HG03175 (cell line): ENCODE measurements around the gene LRCH3.

Experiments
- ATAC-seq: cut with Tn5 transposase; IDR thresholded peaks from one replicate; pipeline ENCODE4 v1.9.1; 2021; ENCODE audit warnings: mild to moderate bottlenecking, moderate library complexity; ENCODE audit not compliant: unreplicated experiment

Gene LRCH3

GRCh38 chr3:197833930-197834715 is 43.1 kb downstream of the LRCH3 start:
- no peak for ATAC-seq

DNA sequence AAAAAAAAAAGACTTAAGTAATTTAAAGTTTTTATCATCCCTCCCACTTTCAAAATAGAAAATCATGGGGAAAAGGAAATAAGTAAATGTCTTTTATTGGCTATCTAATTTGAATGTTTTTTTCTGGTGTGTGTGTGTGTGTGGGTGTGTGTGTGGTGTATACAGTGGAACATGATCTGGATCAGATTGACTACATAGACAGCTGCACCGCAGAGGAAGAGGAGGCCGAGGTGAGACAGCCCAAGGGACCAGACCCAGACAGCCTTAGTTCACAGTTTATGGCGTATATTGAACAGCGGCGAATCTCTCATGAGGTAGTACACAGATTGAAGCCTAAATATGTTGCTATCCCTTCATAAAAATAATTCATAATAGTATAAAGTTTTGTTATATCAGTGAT is 44.5 kb downstream of the LRCH3 start:
- no peak for ATAC-seq

DNA sequence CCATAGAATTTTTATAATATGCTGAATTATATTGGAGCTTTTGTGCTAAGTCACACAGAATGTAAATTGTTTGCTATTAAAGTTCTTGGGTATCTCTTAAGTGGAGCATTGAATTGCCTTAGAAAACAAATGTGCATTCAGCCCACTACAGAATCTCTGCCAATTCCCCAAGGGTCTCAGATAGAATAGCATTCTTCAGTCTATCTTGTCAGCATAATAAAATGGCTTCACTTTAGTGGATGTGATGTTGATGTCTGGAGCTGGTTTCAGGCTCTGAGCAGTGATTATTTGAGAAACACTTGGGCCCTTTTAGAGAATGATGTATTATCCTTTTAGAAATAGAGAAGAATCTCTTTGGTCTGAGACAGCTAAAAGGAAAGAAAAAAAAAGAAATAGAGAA is 45.2 kb downstream of the LRCH3 start:
- no peak for ATAC-seq

DNA sequence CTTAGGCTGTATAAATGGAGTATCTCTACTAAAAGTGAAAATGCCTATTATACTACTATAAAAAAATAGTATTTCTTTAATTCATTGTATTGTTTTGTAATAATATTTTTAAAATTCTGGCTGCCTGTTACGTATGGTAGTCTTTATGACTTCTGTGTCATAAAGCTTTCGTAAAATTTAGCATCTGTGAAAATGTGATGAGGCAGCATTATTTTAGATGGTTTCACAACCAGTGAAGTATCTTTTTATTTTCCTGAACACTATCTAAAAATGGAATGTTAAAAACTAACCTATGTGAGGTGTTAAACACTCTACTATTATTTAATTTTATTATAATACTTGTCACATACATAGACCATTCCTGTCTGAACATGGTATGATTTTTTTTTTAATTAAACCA is 46.2 kb downstream of the LRCH3 start:
- no peak for ATAC-seq

DNA sequence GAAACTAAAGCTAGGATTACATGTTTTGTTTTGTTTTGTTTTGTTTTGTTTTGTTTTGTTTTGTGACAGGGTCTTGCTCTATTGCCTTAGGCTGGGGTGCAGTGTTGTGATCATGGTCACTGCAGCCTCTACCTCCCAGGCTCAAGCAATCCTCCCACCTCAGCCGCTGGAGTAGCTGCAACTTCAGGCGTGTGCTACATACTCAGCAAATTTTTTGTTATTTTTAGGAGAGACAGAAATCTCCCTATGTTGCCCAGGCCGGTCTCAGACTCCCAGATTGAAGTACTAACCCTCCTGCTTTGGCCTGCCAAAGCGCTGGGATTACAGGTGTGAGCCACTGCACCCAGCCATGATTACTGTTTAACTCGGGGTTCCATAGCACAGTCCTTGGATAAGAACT is 50.7 kb downstream of the LRCH3 start:
- no peak for ATAC-seq

DNA sequence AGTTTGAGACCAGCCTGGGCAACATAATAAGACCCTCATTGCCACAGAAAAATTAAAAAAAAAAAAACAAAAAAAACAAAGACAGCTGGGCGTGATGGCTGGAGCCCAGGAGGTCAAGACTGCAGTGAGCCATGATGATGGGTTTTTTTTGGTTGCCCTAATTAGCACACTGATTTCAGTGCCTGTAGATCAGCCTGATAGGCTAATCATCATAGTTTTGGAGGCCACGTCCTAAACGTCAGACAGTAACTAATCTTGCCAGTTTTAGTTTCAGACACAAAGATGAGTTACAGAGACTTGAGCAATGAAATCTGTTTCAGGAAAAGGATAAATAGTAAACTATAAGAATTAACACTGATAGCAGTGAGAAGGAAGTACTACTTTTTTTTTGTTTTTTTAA is 55.4 kb downstream of the LRCH3 start:
- ATAC-seq, result no peak

DNA sequence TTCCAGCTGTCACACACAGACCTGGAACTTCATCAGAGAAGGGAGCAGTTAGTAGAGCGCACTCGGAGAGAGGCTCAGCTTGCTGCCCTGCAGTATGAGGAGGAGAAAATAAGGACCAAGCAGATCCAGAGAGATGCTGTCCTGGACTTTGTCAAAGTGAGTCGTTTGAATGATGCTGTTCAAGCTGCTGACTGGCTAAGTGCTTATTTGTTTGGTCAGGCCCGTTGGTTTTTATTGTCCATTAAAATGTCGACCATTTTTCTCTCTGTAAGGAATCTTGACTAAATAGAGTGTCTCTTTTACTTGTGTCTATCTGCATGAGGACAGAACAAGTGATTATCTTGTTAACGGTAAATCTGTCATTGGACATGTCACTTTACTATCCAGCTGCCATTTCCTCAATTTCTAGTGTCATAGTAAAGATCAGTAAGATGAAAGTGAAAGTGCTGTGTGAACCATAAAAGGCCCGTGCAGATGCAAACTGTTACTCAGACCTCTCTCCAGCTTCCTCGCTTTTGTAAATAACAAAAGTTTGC is 56.9 kb downstream of the LRCH3 start:
- ATAC-seq, result peak; percentile 78

DNA sequence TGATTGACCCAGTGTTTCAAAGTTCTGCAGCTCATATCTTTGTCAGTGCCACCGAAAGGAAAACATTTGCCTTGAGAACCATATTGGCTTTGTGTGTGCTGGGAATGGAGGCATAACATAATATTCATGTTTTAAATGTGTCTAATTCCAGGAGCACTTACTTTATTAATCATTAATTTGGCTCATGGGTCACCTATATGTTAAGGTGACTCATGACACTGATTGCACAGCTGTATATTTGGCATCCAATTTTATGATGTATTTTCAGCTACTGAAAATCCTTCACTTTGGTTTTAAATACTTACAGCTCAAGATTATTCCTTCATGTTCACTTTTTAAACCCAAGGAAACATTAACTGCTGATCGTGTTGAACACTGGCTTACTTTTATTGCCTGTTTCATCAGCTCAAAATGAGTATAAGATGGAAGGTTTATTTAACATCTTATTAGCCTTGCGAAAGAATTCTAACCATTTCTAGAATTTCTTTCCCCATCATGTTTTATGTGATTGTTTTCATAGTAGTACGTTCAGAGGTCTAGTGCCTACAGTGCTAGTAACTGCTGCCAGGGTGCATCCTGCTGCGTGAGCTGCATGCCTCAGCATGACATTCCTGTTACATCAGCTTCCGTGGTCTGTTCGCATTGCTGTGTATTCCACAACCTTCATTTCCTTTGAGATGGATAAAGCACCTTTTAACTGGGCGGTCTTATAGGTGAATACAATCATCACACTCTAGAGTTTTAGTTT is 63.7 kb downstream of the LRCH3 start:
- ATAC-seq, result no peak

DNA sequence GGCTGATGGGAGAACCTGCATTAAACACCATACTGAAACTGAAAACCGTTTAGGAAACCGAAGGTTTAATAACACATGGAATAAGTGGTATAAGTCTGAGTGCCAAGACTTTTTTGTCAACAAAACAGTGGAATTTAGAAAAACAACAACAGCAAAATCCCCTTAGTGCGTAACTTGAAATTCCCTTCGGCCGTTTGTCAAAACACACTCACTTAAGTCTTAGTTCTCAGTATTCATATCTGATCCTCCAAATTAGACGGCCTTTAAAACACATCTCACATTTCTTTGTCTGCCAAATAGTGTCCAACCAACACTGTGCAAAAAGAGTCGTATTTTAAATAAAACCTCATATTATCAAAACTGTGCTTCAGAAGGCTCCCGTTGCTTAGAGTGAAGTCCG is 64.5 kb downstream of the LRCH3 start:
- no peak for ATAC-seq

DNA sequence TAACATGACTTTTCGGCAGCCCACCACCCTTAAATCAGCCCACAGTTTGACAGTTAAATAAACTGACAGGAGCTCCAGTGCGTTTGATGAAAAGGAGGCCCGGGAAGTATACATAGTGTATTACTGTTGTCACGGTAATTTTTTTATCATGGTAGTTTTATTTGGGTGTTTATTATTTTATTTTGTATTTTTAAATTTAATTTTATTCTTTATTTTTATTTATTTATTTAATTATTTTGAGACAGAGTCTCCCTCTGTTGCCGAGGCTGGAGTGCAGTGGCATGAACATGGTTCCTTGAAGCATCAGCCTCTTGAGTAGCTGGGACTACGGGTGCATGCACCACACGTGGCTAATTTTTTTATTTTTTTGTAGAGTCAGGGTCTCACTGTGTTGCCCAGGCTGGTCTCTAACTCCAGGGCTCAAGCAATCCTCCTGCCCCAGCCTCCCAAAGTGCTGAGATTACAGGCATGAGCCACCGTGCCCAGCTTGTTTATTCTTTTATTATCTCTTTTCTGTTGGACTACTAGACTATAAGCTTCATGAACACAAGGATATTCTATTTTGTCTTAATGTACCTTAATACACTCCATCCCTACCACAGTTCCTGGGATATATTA is 65.3 kb downstream of the LRCH3 start:
- ATAC-seq, result no peak

DNA sequence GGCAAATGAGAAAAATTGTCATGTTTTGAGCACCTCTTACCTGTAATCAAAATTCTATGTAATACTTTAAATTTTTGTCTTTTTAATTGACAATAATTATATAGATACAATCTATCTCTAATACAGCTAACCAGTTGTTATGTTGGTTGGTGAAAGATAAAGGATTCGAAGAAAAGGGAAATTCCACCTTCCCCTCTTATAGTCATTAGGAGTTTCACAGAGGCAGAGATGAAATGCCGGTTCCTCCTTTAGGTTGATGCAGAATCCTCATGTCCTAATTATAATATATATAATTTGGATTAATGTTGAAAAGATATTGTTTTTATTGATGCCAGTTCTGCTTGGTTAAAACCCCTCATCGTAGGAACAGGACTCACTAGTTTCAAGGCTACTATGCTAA is 67.1 kb downstream of the LRCH3 start:
- ATAC-seq, result no peak

GRCh38 chr3:197858598-197858997 is 67.5 kb downstream of the LRCH3 start:
- no peak for ATAC-seq

GRCh38 chr3:197866035-197866434 is 75.0 kb downstream of the LRCH3 start:
- ATAC-seq, result no peak

- ATAC-seq, result no peak
Measured at GRCh38 chr3:197873329-197873728, 82.3 kb downstream of the LRCH3 start.

- no peak for ATAC-seq
Measured at GRCh38 chr3:197874064-197874463, 83.0 kb downstream of the LRCH3 start.

DNA sequence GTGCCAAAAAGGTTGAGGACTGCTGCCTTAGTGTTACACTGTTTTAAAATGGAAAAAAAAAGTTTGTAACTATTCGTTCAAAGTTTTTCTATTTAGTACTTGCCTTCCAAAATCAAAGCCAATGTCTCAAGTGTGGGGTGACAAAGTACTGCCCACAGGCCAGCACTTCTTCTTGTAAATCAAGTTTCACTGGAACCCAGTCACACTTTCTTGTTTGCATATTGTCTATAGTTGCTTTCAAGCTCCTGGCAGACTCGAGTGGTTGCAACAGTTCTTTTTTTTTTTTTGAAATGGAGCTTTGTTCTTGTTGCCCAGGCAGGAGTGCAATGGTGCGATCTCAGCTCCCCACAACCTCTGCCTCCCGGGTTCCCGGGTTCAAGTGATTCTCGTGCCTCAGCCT is 83.6 kb downstream of the LRCH3 start:
- no peak for ATAC-seq

- no peak for ATAC-seq
Measured at GRCh38 chr3:197877902-197878301, 86.8 kb downstream of the LRCH3 start.

- no peak for ATAC-seq
Measured at GRCh38 chr3:197878427-197878826, 87.4 kb downstream of the LRCH3 start.

- no peak for ATAC-seq
Measured at GRCh38 chr3:197880491-197881269, 89.6 kb downstream of the LRCH3 start.

DNA sequence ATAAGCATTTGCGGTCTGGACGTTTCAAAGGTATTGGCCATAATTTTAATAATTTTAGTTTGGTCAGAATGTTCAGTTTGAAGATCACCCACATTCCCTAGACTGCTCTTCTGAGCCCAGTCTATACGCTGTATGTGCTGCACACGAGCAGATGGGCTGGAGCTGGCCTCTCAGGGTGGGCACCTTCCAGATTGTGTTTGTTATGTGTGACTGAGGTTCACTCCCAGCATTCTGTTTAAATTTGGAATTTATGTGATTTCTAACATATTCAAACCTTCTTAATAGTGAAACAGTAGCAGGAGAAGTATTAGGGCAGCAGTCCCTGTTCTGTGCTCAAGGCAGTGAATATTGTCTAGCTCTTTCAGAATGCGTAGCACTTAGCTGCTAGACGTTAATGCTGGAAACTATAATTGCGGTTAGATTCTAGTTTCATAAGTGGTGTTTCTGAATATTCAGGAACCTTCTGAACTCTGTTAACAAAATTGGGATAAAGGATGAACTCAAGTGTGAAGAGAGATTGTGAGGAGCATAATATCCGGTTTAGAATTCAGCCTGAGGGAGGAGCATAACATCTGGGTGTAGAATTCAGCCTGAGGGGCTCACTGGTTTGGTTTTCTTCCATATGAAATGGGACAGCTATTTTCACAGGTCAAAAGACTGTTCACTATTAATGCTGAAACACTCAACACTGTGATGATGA is 90.4 kb downstream of the LRCH3 start:
- no peak for ATAC-seq
